Heart left ventricle (tissue), 13 donors: Measurements from ENCODE around the gene MLST8.

Experiments
- CTCF ChIP-seq, 12 donors: fragments of 200-600 bp; sonication (generic) in 4 of 12; IDR thresholded peaks; one replicate each; pipeline versions ENCODE4 v1.5.0 to v1.8.0; 2018 to 2022; ENCODE audit warnings: antibody characterized with exemption in 12 of 12, mild to moderate bottlenecking in 5 of 12
- POLR2A ChIP-seq, 2 donors: fragments of 450-650 bp; IDR thresholded peaks; one replicate each; pipeline ENCODE4 v1.6.1; 2017; ENCODE audit warnings: antibody characterized with exemption in 2 of 2, mild to moderate bottlenecking in 2 of 2, moderate library complexity in 2 of 2
- donor health status: ischemic (EF 13 %, LVEDD 7.1; RV severe dilation, severe dysfunction).
- donor health status: DM: no; HTN: yes; CAD: no.
- donor health status: DM: no; HTN: no; CAD: no.
- donor health status: ischemic (EF 25% LVEDD 6.9; RV normal size, moderate dysfunction).
- donor health status: ischemic (EF 25% LVEDD 5.7; RV mildly dilated, moderate dysfunction).
- donor health status: ischemic (EF 35%, LVEDD 5.7; RV mildly dilated, moderate dysfunction).
- donor health status: nonischemic (EF 11% LVEDD 7.7; RV severe dilation, severe dysfunction).
- donor health status: DM: yes; HTN: yes; CAD: no.
- donor health status: PGD.
- donor health status: ischemic (EF 29% LVEDD 5.4; RV normal size, mild dysfunction).
- donor health status: nonischemic (EF 23%, LVEDD 6.1; RV moderate dilation, normal function).

- TF ChIP-seq CTCF (IDR thresholded peaks at IDR 0.05) = no peak
- no peak for TF ChIP-seq POLR2A (IDR thresholded peaks at IDR 0.05)
These were observed 694 bp upstream of the MLST8 start for GRCh38 chr16:2204416-2205103.
